SH-SY5Y (cell line): Measurements from ENCODE around the gene PCYOX1L.

Source experiments
- GATA2 ChIP-seq: IDR thresholded peaks from 2 replicates; pipeline ENCODE4 v1.6.1; 2011; ENCODE audit warnings: mild to moderate bottlenecking, low read depth, low read length
- GATA3 ChIP-seq: IDR thresholded peaks from 2 replicates; pipeline ENCODE4 v1.6.1; 2011; ENCODE audit warnings: low read depth, mild to moderate bottlenecking, low read length, moderate library complexity

- TF ChIP-seq GATA2 (no peak), GATA3 (no peak)
Measured at GRCh38 chr5:149381261-149381985, 23.6 kb downstream of the PCYOX1L start.
